ENCODE measurements around the gene TTC23L. TPM values are rescaled to one million over a fixed set of nuclear protein-coding genes. Genes with fewer than 3 reads are reported as not detected.
A peak's percentile ranks its signal among the peaks of the same experiment; 100 is the strongest.
"Not testable (repeated sequence)": the region's sequence is repeated elsewhere in the genome, so short reads cannot be mapped to it uniquely, and the experiment has no call there.

TTC23L gene
- 0.19 TPM for polyA plus RNA-seq (2013, experiment 1 of 2; ENCODE audit: insufficient read length)
- 0.22 TPM for polyA plus RNA-seq (2013, experiment 2 of 2; ENCODE audit: insufficient read length)

- DNase-seq: peak; percentile 83
Observed at GRCh38 chr5:34838785-34839714, at the start of gene TTC23L. TTC23L (plus strand) TSS chr5:34839164; CDS start chr5:34840672, 1,508 bp downstream.

- DNase-seq: no peak
Observed at GRCh38 chr5:34789639-34790038, 49.3 kb upstream of the TTC23L start.

DNA sequence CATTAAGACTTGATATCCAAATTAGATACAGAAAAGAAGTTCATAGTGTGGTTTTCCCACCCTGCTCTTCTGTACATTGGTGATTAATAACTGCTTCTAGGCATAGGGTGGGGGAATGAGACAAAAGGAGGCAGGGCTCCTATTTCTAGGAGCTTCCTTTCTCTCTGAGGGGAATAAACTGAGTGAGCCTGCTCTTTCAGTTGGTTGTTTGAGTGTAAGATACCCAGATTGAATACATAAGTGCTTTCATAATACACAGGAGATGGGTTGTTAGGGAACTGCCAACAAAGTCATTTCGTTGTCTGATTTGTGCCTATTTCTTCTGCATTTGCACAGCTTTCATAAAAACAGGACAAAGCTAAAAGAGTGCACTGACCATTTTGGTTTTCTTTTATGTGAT, 48.9 kb upstream of the TTC23L start:
- DNase-seq: peak; percentile 10

GRCh38 chr5:34791761-34792244, 47.2 kb upstream of the TTC23L start:
- peak; percentile 60 for DNase-seq

GRCh38 chr5:34802834-34803563, 36.0 kb upstream of the TTC23L start:
- no peak for DNase-seq

DNA sequence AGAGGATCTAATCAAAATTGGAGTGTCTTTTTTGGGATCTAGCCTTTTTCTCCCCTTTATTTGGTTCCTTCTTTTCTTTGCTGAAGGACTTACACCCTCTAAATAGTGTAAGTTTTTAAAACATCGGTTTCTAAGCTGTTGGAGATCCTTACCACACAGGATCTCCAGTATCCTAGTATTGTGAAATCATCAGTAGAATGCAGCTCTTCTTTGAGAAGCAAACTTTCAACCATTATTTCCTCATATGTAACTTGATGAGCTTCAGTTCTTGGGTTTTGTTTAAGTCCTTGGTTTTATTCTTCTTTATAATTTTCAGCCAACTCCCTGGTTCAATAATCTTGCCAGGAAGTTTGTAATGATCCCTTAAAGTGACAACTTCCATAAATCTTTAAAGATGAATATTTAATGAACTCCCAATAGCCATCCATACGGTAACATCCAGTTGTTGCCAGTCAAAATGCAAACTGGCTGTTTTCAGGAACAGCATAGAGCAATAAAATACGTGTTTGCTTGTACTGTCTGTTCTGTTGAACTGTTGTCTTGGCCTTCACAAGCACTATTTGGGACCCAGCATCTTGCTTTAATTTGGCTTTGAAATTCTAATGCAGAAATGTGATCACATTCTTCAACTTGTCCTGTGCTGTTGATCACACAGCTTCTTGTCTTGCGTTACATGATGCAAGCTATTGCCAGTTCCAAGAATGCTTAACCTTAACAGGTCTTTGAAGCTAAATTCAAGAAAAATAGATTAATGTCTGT, 34.8 kb upstream of the TTC23L start:
- DNase-seq: peak; percentile 23

- no peak for DNase-seq
Observed at GRCh38 chr5:34804913-34805312, 34.1 kb upstream of the TTC23L start.

- no peak for DNase-seq
Observed at GRCh38 chr5:34806532-34806931, 32.4 kb upstream of the TTC23L start.

GRCh38 chr5:34811706-34812105, 27.3 kb upstream of the TTC23L start:
- DNase-seq: no peak

DNA sequence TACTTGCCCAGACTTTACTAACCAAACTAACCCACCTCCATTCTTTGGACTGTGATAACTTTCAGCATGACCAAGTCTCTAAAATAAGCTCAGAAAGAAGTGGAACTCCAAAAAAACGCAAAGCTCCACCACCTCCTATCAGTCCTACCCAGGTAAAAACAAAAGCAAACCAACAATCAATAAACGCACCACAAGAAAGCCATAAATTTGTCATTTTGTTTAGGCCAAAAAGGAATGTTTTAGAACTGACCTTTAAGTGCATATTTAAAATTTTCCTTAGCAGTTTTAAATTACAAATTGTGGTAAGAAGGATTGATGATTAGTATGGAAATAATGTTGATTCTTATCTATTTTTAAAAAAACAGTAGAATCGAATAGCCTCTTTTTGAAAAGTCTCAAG, 25.5 kb upstream of the TTC23L start:
- DNase-seq: no peak

DNA sequence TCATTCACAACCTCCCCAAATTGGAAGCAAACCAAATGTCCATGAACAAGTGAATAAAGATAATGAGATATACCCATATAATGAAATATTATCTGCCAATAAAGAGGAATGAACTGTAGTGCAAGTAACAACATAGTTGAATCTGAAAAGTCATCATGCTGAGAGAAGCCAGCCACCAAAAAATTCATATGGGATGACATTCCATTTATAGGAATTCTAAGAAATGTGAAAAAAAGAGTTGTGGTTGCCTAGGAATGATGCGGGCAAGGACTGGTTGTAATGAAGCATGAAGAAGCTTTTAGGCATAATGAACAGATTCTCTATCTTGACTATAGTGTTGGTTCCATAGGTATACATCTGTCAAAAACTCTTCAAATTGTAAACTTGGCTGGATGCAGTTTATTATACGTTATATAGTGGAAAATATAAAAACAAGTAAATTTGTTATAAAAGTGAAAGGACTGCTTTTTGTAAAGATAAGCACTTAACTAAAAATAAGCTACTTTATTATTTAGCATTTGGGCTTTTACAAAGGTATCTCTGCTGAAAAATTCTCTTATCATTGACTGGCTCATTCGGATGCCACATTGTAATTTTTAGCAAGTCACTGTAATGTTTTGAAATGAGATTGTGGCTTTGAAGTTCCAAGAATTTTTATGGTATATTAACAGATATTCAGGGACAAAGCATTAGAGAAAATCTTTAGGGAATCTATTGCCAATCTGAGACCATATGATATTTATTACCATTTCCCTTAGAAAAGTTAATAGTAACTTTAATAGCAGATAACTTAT, 21.2 kb upstream of the TTC23L start:
- DNase-seq: peak; percentile 69

DNA sequence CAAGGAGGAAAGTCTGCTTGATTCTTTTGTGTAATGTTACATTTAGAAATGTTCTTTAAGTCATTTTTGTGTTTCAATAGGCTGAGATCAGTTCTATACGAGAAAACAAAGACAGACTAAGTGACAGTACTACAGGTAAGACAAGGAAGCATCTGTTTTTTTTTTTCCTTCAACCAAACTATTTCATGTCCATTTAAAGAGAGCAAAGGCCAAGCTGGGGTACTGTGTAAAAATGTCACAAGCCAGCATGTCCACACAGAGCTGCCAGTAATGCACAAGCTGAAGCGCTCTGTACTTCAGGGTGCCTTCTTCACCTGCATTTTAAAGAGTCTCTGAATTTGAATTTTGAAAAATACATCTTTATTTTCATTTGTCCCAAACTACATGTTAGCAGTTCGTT, 20.2 kb upstream of the TTC23L start:
- no peak for DNase-seq

DNA sequence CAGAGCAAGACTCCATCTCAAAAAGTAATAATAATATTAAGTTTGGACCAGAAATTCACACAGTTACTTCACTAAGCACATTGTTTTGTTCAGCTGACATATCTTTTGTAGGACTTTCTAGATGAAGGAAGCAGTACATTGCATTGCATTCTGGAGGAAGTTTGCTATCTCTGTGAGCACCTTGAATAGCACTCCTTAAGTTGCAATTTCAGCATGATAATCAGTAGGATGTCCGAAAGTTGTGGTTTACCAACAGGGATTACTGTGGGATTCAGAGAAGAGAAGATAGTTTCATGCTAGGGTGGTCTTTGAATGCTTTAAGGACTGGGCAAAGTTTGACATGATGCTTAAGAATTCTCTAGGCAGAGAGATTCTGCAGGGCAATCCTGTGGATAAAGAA, 18.4 kb upstream of the TTC23L start:
- no peak for DNase-seq

- DNase-seq: peak; percentile 49
Observed at GRCh38 chr5:34822956-34823715, 15.8 kb upstream of the TTC23L start.

DNA sequence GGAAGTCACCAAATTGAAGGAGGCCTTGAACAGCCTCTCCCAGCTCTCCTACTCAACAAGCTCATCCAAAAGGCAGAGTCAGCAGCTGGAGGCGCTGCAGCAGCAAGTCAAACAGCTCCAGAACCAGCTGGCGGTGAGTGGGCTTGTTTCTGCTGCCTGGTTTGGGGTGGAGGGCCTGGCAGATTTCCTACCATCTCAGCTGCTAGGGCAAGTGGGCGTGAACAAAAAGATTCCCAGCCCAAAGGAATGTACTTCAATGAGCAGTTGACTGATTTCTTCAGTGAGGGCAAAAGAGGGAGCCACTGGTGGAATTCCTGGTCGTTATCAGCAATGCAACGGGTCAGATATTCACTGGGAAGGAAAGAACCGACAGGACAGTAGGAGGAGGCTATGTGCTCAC, 12.6 kb upstream of the TTC23L start:
- DNase-seq: no peak

- DNase-seq: no peak
Observed at GRCh38 chr5:34827588-34828506, 11.1 kb upstream of the TTC23L start.

GRCh38 chr5:34830827-34831226, 8.1 kb upstream of the TTC23L start:
- DNase-seq: not testable (repeated sequence)

- no peak for DNase-seq
Observed at GRCh38 chr5:34831303-34831702, 7.7 kb upstream of the TTC23L start.

DNA sequence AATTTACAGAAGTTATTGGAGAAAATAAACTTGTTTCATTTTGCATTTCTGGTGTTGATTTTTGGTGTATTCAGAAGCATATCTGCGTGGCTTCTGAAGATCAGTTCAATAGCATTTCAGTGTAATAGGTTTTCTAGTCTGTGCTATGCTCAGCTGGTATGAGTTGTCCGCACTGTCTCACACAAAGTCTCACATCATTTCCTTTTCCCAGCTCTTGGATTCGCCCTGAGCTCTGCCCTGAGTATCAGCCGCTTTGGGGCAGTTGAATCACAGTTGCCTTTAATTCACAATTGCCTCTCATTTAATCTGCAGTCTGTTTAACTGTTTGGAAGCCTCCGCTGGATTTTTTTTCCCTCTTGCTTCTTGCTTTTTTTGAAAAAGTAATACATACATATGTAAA, 6.4 kb upstream of the TTC23L start:
- DNase-seq: no peak

- no peak for DNase-seq
Observed at GRCh38 chr5:34833090-34833489, 5.9 kb upstream of the TTC23L start.
